ENCODE measurements around the gene PTPRN2.
A peak's percentile ranks its signal among the peaks of the same experiment; 100 is the strongest.

DNA sequence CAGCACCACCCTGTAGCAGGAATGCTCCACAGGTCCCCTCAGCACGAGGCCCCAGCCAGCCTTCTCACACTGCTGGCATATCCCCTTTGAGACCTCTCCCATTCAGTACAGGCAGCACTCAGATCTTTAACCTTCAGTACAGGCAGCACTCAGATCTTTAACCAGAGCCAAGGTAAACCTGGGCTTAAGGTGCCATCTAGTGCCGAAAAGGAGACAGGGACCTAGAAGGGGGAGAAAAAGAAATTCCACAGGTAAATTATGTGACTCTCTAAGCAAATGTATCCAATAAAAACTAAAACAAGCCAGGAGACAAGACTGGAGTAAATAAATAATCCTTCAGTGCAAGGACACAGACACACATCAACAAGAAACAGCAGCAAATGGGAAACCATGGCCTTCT, 358.6 kb downstream of the PTPRN2 start:
- TF ChIP-seq, protein P1, sequence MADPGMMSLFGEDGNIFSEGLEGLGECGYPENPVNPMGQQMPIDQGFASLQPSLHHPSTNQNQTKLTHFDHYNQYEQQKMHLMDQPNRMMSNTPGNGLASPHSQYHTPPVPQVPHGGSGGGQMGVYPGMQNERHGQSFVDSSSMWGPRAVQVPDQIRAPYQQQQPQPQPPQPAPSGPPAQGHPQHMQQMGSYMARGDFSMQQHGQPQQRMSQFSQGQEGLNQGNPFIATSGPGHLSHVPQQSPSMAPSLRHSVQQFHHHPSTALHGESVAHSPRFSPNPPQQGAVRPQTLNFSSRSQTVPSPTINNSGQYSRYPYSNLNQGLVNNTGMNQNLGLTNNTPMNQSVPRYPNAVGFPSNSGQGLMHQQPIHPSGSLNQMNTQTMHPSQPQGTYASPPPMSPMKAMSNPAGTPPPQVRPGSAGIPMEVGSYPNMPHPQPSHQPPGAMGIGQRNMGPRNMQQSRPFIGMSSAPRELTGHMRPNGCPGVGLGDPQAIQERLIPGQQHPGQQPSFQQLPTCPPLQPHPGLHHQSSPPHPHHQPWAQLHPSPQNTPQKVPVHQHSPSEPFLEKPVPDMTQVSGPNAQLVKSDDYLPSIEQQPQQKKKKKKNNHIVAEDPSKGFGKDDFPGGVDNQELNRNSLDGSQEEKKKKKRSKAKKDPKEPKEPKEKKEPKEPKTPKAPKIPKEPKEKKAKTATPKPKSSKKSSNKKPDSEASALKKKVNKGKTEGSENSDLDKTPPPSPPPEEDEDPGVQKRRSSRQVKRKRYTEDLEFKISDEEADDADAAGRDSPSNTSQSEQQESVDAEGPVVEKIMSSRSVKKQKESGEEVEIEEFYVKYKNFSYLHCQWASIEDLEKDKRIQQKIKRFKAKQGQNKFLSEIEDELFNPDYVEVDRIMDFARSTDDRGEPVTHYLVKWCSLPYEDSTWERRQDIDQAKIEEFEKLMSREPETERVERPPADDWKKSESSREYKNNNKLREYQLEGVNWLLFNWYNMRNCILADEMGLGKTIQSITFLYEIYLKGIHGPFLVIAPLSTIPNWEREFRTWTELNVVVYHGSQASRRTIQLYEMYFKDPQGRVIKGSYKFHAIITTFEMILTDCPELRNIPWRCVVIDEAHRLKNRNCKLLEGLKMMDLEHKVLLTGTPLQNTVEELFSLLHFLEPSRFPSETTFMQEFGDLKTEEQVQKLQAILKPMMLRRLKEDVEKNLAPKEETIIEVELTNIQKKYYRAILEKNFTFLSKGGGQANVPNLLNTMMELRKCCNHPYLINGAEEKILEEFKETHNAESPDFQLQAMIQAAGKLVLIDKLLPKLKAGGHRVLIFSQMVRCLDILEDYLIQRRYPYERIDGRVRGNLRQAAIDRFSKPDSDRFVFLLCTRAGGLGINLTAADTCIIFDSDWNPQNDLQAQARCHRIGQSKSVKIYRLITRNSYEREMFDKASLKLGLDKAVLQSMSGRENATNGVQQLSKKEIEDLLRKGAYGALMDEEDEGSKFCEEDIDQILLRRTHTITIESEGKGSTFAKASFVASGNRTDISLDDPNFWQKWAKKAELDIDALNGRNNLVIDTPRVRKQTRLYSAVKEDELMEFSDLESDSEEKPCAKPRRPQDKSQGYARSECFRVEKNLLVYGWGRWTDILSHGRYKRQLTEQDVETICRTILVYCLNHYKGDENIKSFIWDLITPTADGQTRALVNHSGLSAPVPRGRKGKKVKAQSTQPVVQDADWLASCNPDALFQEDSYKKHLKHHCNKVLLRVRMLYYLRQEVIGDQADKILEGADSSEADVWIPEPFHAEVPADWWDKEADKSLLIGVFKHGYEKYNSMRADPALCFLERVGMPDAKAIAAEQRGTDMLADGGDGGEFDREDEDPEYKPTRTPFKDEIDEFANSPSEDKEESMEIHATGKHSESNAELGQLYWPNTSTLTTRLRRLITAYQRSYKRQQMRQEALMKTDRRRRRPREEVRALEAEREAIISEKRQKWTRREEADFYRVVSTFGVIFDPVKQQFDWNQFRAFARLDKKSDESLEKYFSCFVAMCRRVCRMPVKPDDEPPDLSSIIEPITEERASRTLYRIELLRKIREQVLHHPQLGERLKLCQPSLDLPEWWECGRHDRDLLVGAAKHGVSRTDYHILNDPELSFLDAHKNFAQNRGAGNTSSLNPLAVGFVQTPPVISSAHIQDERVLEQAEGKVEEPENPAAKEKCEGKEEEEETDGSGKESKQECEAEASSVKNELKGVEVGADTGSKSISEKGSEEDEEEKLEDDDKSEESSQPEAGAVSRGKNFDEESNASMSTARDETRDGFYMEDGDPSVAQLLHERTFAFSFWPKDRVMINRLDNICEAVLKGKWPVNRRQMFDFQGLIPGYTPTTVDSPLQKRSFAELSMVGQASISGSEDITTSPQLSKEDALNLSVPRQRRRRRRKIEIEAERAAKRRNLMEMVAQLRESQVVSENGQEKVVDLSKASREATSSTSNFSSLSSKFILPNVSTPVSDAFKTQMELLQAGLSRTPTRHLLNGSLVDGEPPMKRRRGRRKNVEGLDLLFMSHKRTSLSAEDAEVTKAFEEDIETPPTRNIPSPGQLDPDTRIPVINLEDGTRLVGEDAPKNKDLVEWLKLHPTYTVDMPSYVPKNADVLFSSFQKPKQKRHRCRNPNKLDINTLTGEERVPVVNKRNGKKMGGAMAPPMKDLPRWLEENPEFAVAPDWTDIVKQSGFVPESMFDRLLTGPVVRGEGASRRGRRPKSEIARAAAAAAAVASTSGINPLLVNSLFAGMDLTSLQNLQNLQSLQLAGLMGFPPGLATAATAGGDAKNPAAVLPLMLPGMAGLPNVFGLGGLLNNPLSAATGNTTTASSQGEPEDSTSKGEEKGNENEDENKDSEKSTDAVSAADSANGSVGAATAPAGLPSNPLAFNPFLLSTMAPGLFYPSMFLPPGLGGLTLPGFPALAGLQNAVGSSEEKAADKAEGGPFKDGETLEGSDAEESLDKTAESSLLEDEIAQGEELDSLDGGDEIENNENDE (IDR thresholded peaks at IDR 0.05; ENCODE audit: insufficient replicate concordance, low read length) = no peak
- TF ChIP-seq, protein P2, sequence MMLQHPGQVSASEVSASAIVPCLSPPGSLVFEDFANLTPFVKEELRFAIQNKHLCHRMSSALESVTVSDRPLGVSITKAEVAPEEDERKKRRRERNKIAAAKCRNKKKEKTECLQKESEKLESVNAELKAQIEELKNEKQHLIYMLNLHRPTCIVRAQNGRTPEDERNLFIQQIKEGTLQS (IDR thresholded peaks at IDR 0.05; ENCODE audit: insufficient read depth, low read depth, low read length) = no peak
- TF ChIP-seq, protein P3, sequence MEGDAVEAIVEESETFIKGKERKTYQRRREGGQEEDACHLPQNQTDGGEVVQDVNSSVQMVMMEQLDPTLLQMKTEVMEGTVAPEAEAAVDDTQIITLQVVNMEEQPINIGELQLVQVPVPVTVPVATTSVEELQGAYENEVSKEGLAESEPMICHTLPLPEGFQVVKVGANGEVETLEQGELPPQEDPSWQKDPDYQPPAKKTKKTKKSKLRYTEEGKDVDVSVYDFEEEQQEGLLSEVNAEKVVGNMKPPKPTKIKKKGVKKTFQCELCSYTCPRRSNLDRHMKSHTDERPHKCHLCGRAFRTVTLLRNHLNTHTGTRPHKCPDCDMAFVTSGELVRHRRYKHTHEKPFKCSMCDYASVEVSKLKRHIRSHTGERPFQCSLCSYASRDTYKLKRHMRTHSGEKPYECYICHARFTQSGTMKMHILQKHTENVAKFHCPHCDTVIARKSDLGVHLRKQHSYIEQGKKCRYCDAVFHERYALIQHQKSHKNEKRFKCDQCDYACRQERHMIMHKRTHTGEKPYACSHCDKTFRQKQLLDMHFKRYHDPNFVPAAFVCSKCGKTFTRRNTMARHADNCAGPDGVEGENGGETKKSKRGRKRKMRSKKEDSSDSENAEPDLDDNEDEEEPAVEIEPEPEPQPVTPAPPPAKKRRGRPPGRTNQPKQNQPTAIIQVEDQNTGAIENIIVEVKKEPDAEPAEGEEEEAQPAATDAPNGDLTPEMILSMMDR (IDR thresholded peaks at IDR 0.05; ENCODE audit: control extremely low read depth in 1 of 3, insufficient read depth in 1 of 3, low read depth in 1 of 3, low read length in 3 of 3) = peak in 2 of 3 experiments; percentile 67 to 68; a peak in 3 of 4 replicates
- TF ChIP-seq SP4 (IDR thresholded peaks at IDR 0.05; ENCODE audit: low read length) (no peak), RXRA (IDR thresholded peaks at IDR 0.05; ENCODE audit: insufficient read depth, low read depth, low read length) (no peak), EP300 (IDR thresholded peaks at IDR 0.05; ENCODE audit: borderline replicate concordance in 1 of 2, low read depth in 2 of 2, low read length in 2 of 2) (no peak), POLR2AphosphoS5 (IDR thresholded peaks at IDR 0.05; ENCODE audit: low read depth, low read length) (no peak), TAF1 (IDR thresholded peaks at IDR 0.05; ENCODE audit: low read depth, low read length) (no peak), CREB1 (IDR thresholded peaks at IDR 0.05) (no peak), JUND (IDR thresholded peaks at IDR 0.05; ENCODE audit: low read length) (no peak)
- TF ChIP-seq, protein P4, sequence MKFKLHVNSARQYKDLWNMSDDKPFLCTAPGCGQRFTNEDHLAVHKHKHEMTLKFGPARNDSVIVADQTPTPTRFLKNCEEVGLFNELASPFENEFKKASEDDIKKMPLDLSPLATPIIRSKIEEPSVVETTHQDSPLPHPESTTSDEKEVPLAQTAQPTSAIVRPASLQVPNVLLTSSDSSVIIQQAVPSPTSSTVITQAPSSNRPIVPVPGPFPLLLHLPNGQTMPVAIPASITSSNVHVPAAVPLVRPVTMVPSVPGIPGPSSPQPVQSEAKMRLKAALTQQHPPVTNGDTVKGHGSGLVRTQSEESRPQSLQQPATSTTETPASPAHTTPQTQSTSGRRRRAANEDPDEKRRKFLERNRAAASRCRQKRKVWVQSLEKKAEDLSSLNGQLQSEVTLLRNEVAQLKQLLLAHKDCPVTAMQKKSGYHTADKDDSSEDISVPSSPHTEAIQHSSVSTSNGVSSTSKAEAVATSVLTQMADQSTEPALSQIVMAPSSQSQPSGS (IDR thresholded peaks at IDR 0.05; ENCODE audit: low read length) = no peak

Measured in H1 (cell line).